GM18858 (cell line): ENCODE data around the gene ZCCHC17.
"Not testable (repeated sequence)": the region's sequence is repeated elsewhere in the genome, so short reads cannot be mapped to it uniquely, and the experiment has no call there.

ENCODE experiments used
- ATAC-seq: cut with Tn5 transposase; IDR thresholded peaks from one replicate; pipeline ENCODE4 v1.9.1; 2021; ENCODE audit not compliant: unreplicated experiment

The ZCCHC17 gene

GRCh38 chr1:31368611-31369107 is 71.8 kb downstream of the ZCCHC17 start:
- no peak for ATAC-seq

- no peak for ATAC-seq
These were observed 73.2 kb downstream of the ZCCHC17 start for GRCh38 chr1:31370021-31370420.

GRCh38 chr1:31370565-31370964 is 73.7 kb downstream of the ZCCHC17 start:
- no peak for ATAC-seq

- ATAC-seq, result no peak
These were observed 74.5 kb downstream of the ZCCHC17 start for GRCh38 chr1:31371121-31371959.

- ATAC-seq, result no peak
These were observed 75.2 kb downstream of the ZCCHC17 start for GRCh38 chr1:31372051-31372450.

GRCh38 chr1:31372751-31373055 is 75.9 kb downstream of the ZCCHC17 start:
- no peak for ATAC-seq

GRCh38 chr1:31373056-31373896 is 76.4 kb downstream of the ZCCHC17 start, which contains the start of gene FABP3:
FABP3 (minus strand) TSS chr1:31373076; CDS start chr1:31373014, 62 bp downstream.
- no peak for ATAC-seq

- no peak for ATAC-seq
These were observed 77.2 kb downstream of the ZCCHC17 start for GRCh38 chr1:31373897-31374486.

- no peak for ATAC-seq
These were observed 77.8 kb downstream of the ZCCHC17 start for GRCh38 chr1:31374511-31375196.

GRCh38 chr1:31376375-31377134 is 79.7 kb downstream of the ZCCHC17 start:
- no peak for ATAC-seq

- ATAC-seq, result no peak
These were observed 80.6 kb downstream of the ZCCHC17 start for GRCh38 chr1:31377364-31377863.

- ATAC-seq, result no peak
These were observed 81.2 kb downstream of the ZCCHC17 start for GRCh38 chr1:31378001-31378400.

GRCh38 chr1:31380181-31380580 is 83.3 kb downstream of the ZCCHC17 start:
- ATAC-seq, result no peak

GRCh38 chr1:31381394-31382294 is 84.8 kb downstream of the ZCCHC17 start:
- no peak for ATAC-seq

- no peak for ATAC-seq
These were observed 85.7 kb downstream of the ZCCHC17 start for GRCh38 chr1:31382379-31382989.

GRCh38 chr1:31383967-31384366 is 87.1 kb downstream of the ZCCHC17 start:
- ATAC-seq, result no peak

GRCh38 chr1:31386576-31387243 is 89.9 kb downstream of the ZCCHC17 start:
- ATAC-seq, result not testable (repeated sequence)

- ATAC-seq, result no peak
These were observed 90.8 kb downstream of the ZCCHC17 start for GRCh38 chr1:31387612-31388011.
